Hair follicular keratinocyte (primary cell): Measurements from ENCODE around the gene RAPGEF6. TPM values are rescaled to one million over a fixed set of nuclear protein-coding genes. Genes with fewer than 3 reads are reported as not detected.

Experiments used
- total RNA-seq: library from RNA; depleted of rRNA; stranded (reverse); fragments of >200 nt; gene quantifications from 2 replicates; pipeline ENCODE4 v1.2.3, GENCODE V29; 2015

The RAPGEF6 gene
- 5.2 and 5.3 TPM in 2 replicates for total RNA-seq

GRCh38 chr5:131634996-131635683 lies at the start of gene RAPGEF6:
Gene RAPGEF6 (minus strand): TSS chr5:131635229. CDS start chr5:131635030, 199 bp downstream.

Other genes with a start within 250 kb of the RAPGEF6 start
- 10.6 and 14.6 TPM in 2 replicates for gene FNIP1, start 161.8 kb upstream of the RAPGEF6 start, total RNA-seq